ENCODE measurements around the gene CFC1B.
"Not testable (repeated sequence)": the region's sequence is repeated elsewhere in the genome, so short reads cannot be mapped to it uniquely, and the experiment has no call there.

CFC1B gene

GRCh38 chr2:130520992-130521391, at the start of gene CFC1B:
Gene CFC1B (plus strand): TSS chr2:130521222. CDS start chr2:130521485, 263 bp downstream.
- DNase-seq (ENCODE audit: low read depth, low spot score); H3K9ac ChIP-seq (ENCODE audit: insufficient read length, low read depth); H3K9me3 ChIP-seq (ENCODE audit: insufficient read depth, low read length); H3K36me3 ChIP-seq (ENCODE audit: insufficient read depth, insufficient read length, low read length); H3K4me3 ChIP-seq (ENCODE audit: insufficient read length, low read depth); H3K4me1 ChIP-seq (ENCODE audit: insufficient read depth, insufficient read length); H3K27me3 ChIP-seq (ENCODE audit: insufficient read depth, insufficient read length): not testable (repeated sequence)

DNA sequence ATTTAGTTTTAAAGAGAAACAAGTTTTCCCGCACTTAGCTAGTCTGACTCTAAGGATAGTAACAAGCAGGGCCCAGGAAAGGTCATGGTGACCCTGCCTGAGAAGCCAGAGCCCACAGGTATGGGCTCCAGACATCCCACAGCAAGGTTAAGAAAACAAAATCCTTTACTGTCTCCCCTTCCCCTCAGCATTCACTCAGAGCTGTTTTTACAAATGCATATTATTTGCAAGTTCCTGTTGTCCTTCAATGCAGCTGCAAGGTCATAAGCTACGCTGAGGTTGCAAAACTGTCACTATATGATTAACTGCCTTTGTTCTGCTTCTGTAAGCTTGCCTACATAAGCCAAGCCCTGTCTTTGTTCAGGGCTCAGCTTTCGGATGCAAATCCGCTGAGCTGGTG, 29.9 kb upstream of the CFC1B start:
- DNase-seq (ENCODE audit: low read depth, low spot score); H3K9ac ChIP-seq (ENCODE audit: insufficient read length, low read depth); H3K9me3 ChIP-seq (ENCODE audit: insufficient read depth, low read length); H3K36me3 ChIP-seq (ENCODE audit: insufficient read depth, insufficient read length, low read length); H3K27me3 ChIP-seq (ENCODE audit: insufficient read depth, insufficient read length); H3K4me1 ChIP-seq (ENCODE audit: insufficient read depth, insufficient read length); H3K4me3 ChIP-seq (ENCODE audit: insufficient read length, low read depth): not testable (repeated sequence)

- not testable (repeated sequence) for H3K9me3 ChIP-seq (ENCODE audit: insufficient read depth, low read length); H3K4me1 ChIP-seq (ENCODE audit: insufficient read depth, insufficient read length); H3K4me3 ChIP-seq (ENCODE audit: insufficient read length, low read depth); DNase-seq (ENCODE audit: low read depth, low spot score); H3K27me3 ChIP-seq (ENCODE audit: insufficient read depth, insufficient read length); H3K9ac ChIP-seq (ENCODE audit: insufficient read length, low read depth); H3K36me3 ChIP-seq (ENCODE audit: insufficient read depth, insufficient read length, low read length)
Measured at GRCh38 chr2:130509228-130509627, 11.8 kb upstream of the CFC1B start, which contains the start of gene POTEI. Gene POTEI (minus strand): TSS chr2:130509328. CDS start chr2:130509235, 93 bp downstream.

GRCh38 chr2:130510807-130511746, 9.9 kb upstream of the CFC1B start:
- H3K9ac ChIP-seq (ENCODE audit: insufficient read length, low read depth); H3K36me3 ChIP-seq (ENCODE audit: insufficient read depth, insufficient read length, low read length); DNase-seq (ENCODE audit: low read depth, low spot score); H3K9me3 ChIP-seq (ENCODE audit: insufficient read depth, low read length); H3K27me3 ChIP-seq (ENCODE audit: insufficient read depth, insufficient read length); H3K4me3 ChIP-seq (ENCODE audit: insufficient read length, low read depth); H3K4me1 ChIP-seq (ENCODE audit: insufficient read depth, insufficient read length): not testable (repeated sequence)

DNA sequence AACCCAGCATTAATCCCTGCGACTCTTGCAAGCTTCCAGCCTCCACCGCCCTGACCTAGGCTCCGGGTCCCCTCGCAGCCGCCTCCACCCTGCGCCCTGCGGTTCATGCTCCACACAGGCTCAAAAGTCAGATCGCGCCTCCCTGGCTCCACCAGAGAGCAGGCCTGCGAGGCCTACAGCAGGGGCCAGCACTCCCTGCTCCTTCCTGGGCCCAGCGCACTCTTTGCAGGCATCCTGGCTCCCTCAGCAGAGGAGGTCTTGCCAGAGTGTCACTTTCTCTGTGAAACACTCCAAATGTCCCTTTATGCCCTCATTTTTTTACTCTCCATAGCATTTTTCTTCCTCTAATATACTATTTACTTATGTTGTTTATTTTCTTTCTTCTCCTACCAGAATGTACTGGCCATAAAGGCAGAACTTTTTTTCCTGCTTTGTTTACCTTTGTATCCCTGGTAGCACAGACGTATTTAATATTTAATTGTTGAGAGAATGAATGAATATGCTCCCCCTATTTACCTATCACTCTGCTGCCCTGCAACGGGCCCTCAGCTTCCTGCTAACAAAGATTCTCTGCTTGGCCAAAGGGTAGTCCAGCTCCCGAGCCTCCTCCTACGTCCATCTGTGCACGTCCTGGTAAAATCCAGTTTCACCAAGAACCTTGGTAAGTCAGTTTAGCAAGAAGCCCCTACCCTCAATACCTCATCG, 9.1 kb upstream of the CFC1B start:
- not testable (repeated sequence) for H3K4me1 ChIP-seq (ENCODE audit: insufficient read depth, insufficient read length); H3K9ac ChIP-seq (ENCODE audit: insufficient read length, low read depth); H3K36me3 ChIP-seq (ENCODE audit: insufficient read depth, insufficient read length, low read length); DNase-seq (ENCODE audit: low read depth, low spot score); H3K27me3 ChIP-seq (ENCODE audit: insufficient read depth, insufficient read length); H3K4me3 ChIP-seq (ENCODE audit: insufficient read length, low read depth); H3K9me3 ChIP-seq (ENCODE audit: insufficient read depth, low read length)

DNA sequence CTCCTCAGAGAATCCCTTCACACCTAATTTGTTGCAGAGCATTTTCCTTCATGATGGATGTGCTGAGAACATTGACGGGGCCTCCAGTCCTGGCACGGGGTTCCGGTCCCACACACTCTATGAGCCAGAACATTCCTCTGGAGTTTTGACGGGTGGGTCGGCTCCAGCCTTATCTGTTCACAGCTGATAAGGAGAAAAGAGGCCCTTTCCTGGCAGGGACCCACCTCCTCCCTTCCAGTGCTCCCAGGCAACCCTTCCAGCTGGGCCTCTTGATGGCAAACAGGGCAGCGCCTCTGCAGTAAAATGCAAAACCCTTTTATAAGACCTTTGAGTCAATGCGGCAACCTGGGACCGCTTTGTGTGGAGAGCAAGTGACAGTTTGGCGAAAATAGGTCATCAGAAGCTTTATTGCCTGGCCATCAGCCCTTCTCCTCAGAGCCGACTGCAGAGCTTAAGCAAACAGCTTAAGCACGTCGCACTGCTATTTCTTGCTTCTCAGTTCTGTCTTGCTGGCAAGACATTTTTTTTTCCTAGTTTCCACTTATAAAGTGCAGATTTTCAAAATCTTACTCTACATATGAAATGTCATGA, 2.4 kb upstream of the CFC1B start:
- not testable (repeated sequence) for H3K9me3 ChIP-seq (ENCODE audit: insufficient read depth, low read length); H3K4me3 ChIP-seq (ENCODE audit: insufficient read length, low read depth); DNase-seq (ENCODE audit: low read depth, low spot score)

DNA sequence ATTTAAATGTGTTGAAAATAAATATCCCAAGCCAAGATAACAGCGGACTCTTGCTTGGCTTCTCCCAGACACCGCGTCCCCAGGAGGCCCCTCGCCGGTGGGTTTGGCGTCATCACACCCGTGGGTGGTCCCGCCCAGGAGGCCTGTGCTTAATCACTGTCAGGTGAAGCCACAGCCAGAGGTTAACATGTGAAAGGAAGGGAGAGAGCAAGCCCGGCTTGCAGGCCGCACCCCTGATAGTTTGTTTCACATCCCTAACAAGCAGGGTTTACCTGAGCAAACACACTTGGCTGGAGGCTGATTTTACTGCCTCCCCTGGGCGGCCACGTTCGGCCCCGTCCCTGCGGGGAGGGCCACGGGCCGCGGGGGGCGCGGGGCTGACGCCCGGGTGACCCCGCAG, 1.4 kb downstream of the CFC1B start:
- H3K27me3 ChIP-seq (ENCODE audit: insufficient read depth, insufficient read length); H3K4me1 ChIP-seq (ENCODE audit: insufficient read depth, insufficient read length); H3K36me3 ChIP-seq (ENCODE audit: insufficient read depth, insufficient read length, low read length); H3K9ac ChIP-seq (ENCODE audit: insufficient read length, low read depth); H3K4me3 ChIP-seq (ENCODE audit: insufficient read length, low read depth); DNase-seq (ENCODE audit: low read depth, low spot score); H3K9me3 ChIP-seq (ENCODE audit: insufficient read depth, low read length): not testable (repeated sequence)

More for the DNA sequence above, 2.4 kb upstream of the CFC1B start:
- not testable (repeated sequence) for H3K4me1 ChIP-seq (ENCODE audit: insufficient read depth, insufficient read length); H3K9ac ChIP-seq (ENCODE audit: insufficient read length, low read depth); H3K36me3 ChIP-seq (ENCODE audit: insufficient read depth, insufficient read length, low read length); H3K27me3 ChIP-seq (ENCODE audit: insufficient read depth, insufficient read length)

GRCh38 chr2:130527365-130527967, 6.4 kb downstream of the CFC1B start:
- H3K9me3 ChIP-seq (ENCODE audit: insufficient read depth, low read length); H3K9ac ChIP-seq (ENCODE audit: insufficient read length, low read depth); DNase-seq (ENCODE audit: low read depth, low spot score): not testable (repeated sequence)

GRCh38 chr2:130529545-130529944, 8.5 kb downstream of the CFC1B start:
- H3K27me3 ChIP-seq (ENCODE audit: insufficient read depth, insufficient read length); H3K4me1 ChIP-seq (ENCODE audit: insufficient read depth, insufficient read length); H3K4me3 ChIP-seq (ENCODE audit: insufficient read length, low read depth); H3K9me3 ChIP-seq (ENCODE audit: insufficient read depth, low read length); DNase-seq (ENCODE audit: low read depth, low spot score); H3K36me3 ChIP-seq (ENCODE audit: insufficient read depth, insufficient read length, low read length); H3K9ac ChIP-seq (ENCODE audit: insufficient read length, low read depth): not testable (repeated sequence)

More at GRCh38 chr2:130527365-130527967, 6.4 kb downstream of the CFC1B start:
- not testable (repeated sequence) for H3K4me3 ChIP-seq (ENCODE audit: insufficient read length, low read depth); H3K36me3 ChIP-seq (ENCODE audit: insufficient read depth, insufficient read length, low read length); H3K27me3 ChIP-seq (ENCODE audit: insufficient read depth, insufficient read length); H3K4me1 ChIP-seq (ENCODE audit: insufficient read depth, insufficient read length)

- not testable (repeated sequence) for H3K36me3 ChIP-seq (ENCODE audit: insufficient read depth, insufficient read length, low read length); H3K4me3 ChIP-seq (ENCODE audit: insufficient read length, low read depth); H3K4me1 ChIP-seq (ENCODE audit: insufficient read depth, insufficient read length); H3K9me3 ChIP-seq (ENCODE audit: insufficient read depth, low read length); H3K9ac ChIP-seq (ENCODE audit: insufficient read length, low read depth); DNase-seq (ENCODE audit: low read depth, low spot score); H3K27me3 ChIP-seq (ENCODE audit: insufficient read depth, insufficient read length)
Measured at GRCh38 chr2:130530212-130530611, 9.2 kb downstream of the CFC1B start.

- H3K27me3 ChIP-seq (ENCODE audit: insufficient read depth, insufficient read length); H3K9ac ChIP-seq (ENCODE audit: insufficient read length, low read depth); H3K9me3 ChIP-seq (ENCODE audit: insufficient read depth, low read length); DNase-seq (ENCODE audit: low read depth, low spot score); H3K36me3 ChIP-seq (ENCODE audit: insufficient read depth, insufficient read length, low read length); H3K4me1 ChIP-seq (ENCODE audit: insufficient read depth, insufficient read length); H3K4me3 ChIP-seq (ENCODE audit: insufficient read length, low read depth): not testable (repeated sequence)
Measured at GRCh38 chr2:130531225-130531624, 10.2 kb downstream of the CFC1B start.

Measured in NT2/D1 (cell line).